SK-N-SH (cell line): ENCODE data around the gene CDC16. TPM values are rescaled to one million over a fixed set of nuclear protein-coding genes. Genes with fewer than 3 reads are reported as not detected.

Experiments
- CTCF ChIA-PET: fragments of 300-600, 350-600 bp; formaldehyde crosslinking; extraction: SDS; loops from one replicate; lab custom pipeline; 2021; lab: Yijun Ruan, JAX
- POLR2A ChIA-PET: fragments of 350-600 bp; sonication (Branson Sonifier 250); formaldehyde crosslinking; extraction: SDS; loops from one replicate; lab custom pipeline; 2020; ENCODE audit warnings: antibody characterized with exemption, inconsistent platforms; lab: Yijun Ruan, JAX
- DNase-seq: peaks from one replicate; pipeline ENCODE4 v3.0.0; 2012
- H2AFZ ChIP-seq: fragments of 200-600 bp; sonication (generic); 2 replicates; pipeline ENCODE4 v1.8.1; 2016; ENCODE audit warnings: antibody characterized with exemption, mild to moderate bottlenecking, low read depth
- H3F3A ChIP-seq: fragments of 200-600 bp; sonication (generic); replicated peaks from 2 replicates; pipeline ENCODE3; 2016; ENCODE audit warnings: antibody characterized with exemption, mild to moderate bottlenecking; ENCODE audit not compliant: insufficient read depth
- H3K27ac ChIP-seq, 2 experiments: fragments of 200-500 bp in 1 of 2; fragments of 200-600 bp in 1 of 2; sonication (Bioruptor generic) in 1 of 2; sonication (generic), shearing (Covaris generic) in 1 of 2; 2 replicates each; pipeline versions ENCODE4 v1.5.1 to v1.6.1; 2014 to 2016; ENCODE audit warnings: low read depth in 2 of 2, inconsistent platforms in 1 of 2, low read length in 1 of 2, mild to moderate bottlenecking in 1 of 2, mixed read lengths in 1 of 2
- H3K27me3 ChIP-seq: fragments of 200-600 bp; sonication (generic), shearing (Covaris generic); 2 replicates; pipeline ENCODE4 v1.6.1; 2016; ENCODE audit warnings: mixed run types; ENCODE audit not compliant: insufficient read depth
- H3K36me3 ChIP-seq, 2 experiments: fragments of 200-500 bp in 1 of 2; fragments of 200-600 bp in 1 of 2; sonication (Bioruptor generic) in 1 of 2; sonication (generic) in 1 of 2; replicated peaks in 1 of 2; 2 replicates each; pipeline versions ENCODE3 to v1.5.1; 2014 to 2016; ENCODE audit warnings: low read length in 1 of 2, mild to moderate bottlenecking in 1 of 2; ENCODE audit not compliant: insufficient read depth in 2 of 2, control insufficient read depth in 1 of 2
- H3K4me1 ChIP-seq, 2 experiments: fragments of 200-500 bp in 1 of 2; fragments of 200-600 bp in 1 of 2; sonication (Bioruptor generic) in 1 of 2; sonication (generic), shearing (Covaris generic) in 1 of 2; 2 replicates each; pipeline versions ENCODE4 v1.5.1 to v1.6.1; 2014 to 2016; ENCODE audit warnings: low read depth in 1 of 2, low read length in 1 of 2, mixed run types in 1 of 2; ENCODE audit not compliant: insufficient read depth in 2 of 2, control insufficient read depth in 1 of 2
- H3K4me2 ChIP-seq: fragments of 200-600 bp; sonication (generic), shearing (Covaris generic); 2 replicates; pipeline ENCODE4 v1.6.1; 2017; ENCODE audit warnings: mixed run types
- H3K4me3 ChIP-seq, 2 experiments: fragments of 200-500 bp in 1 of 2; fragments of 200-600 bp in 1 of 2; sonication (Bioruptor generic) in 1 of 2; sonication (generic), shearing (Covaris generic) in 1 of 2; 2 replicates each; pipeline versions ENCODE4 v1.5.1 to v1.8.1; 2014 to 2016; ENCODE audit warnings: low read depth in 2 of 2, inconsistent platforms in 1 of 2, low read length in 1 of 2, mild to moderate bottlenecking in 1 of 2, mixed read lengths in 1 of 2, moderate library complexity in 1 of 2
- H3K79me2 ChIP-seq: fragments of 200-600 bp; sonication (generic); 2 replicates; pipeline ENCODE4 v1.8.1; 2017; ENCODE audit warnings: mild to moderate bottlenecking; ENCODE audit not compliant: insufficient read depth
- H3K9ac ChIP-seq: fragments of 200-600 bp; sonication (generic); 2 replicates; pipeline ENCODE4 v1.6.1; 2017; ENCODE audit warnings: mixed run types
- H3K9me2 ChIP-seq: fragments of 200-600 bp; sonication (generic); 2 replicates; pipeline ENCODE4 v1.6.1; 2017; ENCODE audit warnings: mixed run types
- H3K9me3 ChIP-seq: fragments of 200-600 bp; sonication (generic); 2 replicates; pipeline ENCODE4 v1.6.1; 2017; ENCODE audit warnings: mixed run types, mild to moderate bottlenecking, moderate library complexity
- H4K20me1 ChIP-seq: fragments of 200-600 bp; sonication (generic); 2 replicates; pipeline ENCODE4 v1.6.1; 2017; ENCODE audit warnings: mild to moderate bottlenecking, mixed run types; ENCODE audit not compliant: insufficient read depth
- ELF1 ChIP-seq: IDR thresholded peaks from 2 replicates; pipeline ENCODE4 v1.4.0; 2012
- EP300 ChIP-seq, 2 experiments: IDR thresholded peaks; 2 replicates each; pipeline versions ENCODE4 v1.4.0 to v1.6.1; 2012; ENCODE audit warnings: borderline replicate concordance in 1 of 2, low read depth in 1 of 2, low read length in 1 of 2
- EZH2phosphoT487 ChIP-seq: fragments of 200-600 bp; sonication (generic); IDR thresholded peaks from 2 replicates; pipeline ENCODE4 v1.6.1; 2017; ENCODE audit warnings: low read depth, mixed run types, mild to moderate bottlenecking, antibody characterized with exemption, moderate library complexity, borderline replicate concordance
- FOXJ3 ChIP-seq: sonication (generic); formaldehyde crosslinking; IDR thresholded peaks from 2 replicates; pipeline ENCODE4 v1.5.1; 2020; ENCODE audit warnings: mild to moderate bottlenecking, missing genetic modification reagents
- GABPA ChIP-seq: IDR thresholded peaks from 2 replicates; pipeline ENCODE4 v1.4.0; 2012; ENCODE audit warnings: low read depth, mild to moderate bottlenecking
- GATA2 ChIP-seq: sonication (generic); formaldehyde crosslinking; IDR thresholded peaks from 2 replicates; pipeline ENCODE4 v1.5.0; 2020; ENCODE audit warnings: mild to moderate bottlenecking, missing genetic modification reagents
- JUND ChIP-seq: IDR thresholded peaks from 2 replicates; pipeline ENCODE4 v1.4.0; 2012
- MEF2A ChIP-seq: IDR thresholded peaks from 2 replicates; pipeline ENCODE4 v1.4.0; 2012; ENCODE audit warnings: low read depth, borderline replicate concordance
- MXI1 ChIP-seq: IDR thresholded peaks from 2 replicates; pipeline ENCODE4 v1.6.1; 2012; ENCODE audit warnings: mild to moderate bottlenecking, low read depth, low read length, improper control_type of control experiment
- NFIC ChIP-seq: IDR thresholded peaks from 2 replicates; pipeline ENCODE4 v1.4.0; 2012; ENCODE audit warnings: borderline replicate concordance
- POLR2AphosphoS5 ChIP-seq: IDR thresholded peaks from 2 replicates; pipeline ENCODE4 v1.6.1; 2012; ENCODE audit warnings: low read depth, low read length
- RAD21 ChIP-seq: IDR thresholded peaks from 2 replicates; pipeline ENCODE4 v1.6.1; 2012; ENCODE audit warnings: mild to moderate bottlenecking, low read length
- REST ChIP-seq: IDR thresholded peaks from 2 replicates; pipeline ENCODE4 v1.6.1; 2012; ENCODE audit warnings: mild to moderate bottlenecking, low read depth, low read length, moderate library complexity
- RFX5 ChIP-seq: IDR thresholded peaks from 2 replicates; pipeline ENCODE4 v1.6.1; 2012; ENCODE audit warnings: mild to moderate bottlenecking, improper control_type of control experiment, low read length
- SMC3 ChIP-seq: IDR thresholded peaks from 2 replicates; pipeline ENCODE4 v1.6.1; 2012; ENCODE audit warnings: low read depth, low read length, improper control_type of control experiment
- TCF12 ChIP-seq: IDR thresholded peaks from 2 replicates; pipeline ENCODE4 v1.4.0; 2012
- TEAD4 ChIP-seq: IDR thresholded peaks from 2 replicates; pipeline ENCODE4 v1.4.0; 2012; ENCODE audit warnings: mild to moderate bottlenecking, borderline replicate concordance; ENCODE audit not compliant: insufficient read depth
- WGBS: methylation state at CpG from one replicate; pipeline ENCODE4 v1.1.6; 2017; ENCODE audit warnings: low lambda C conversion rate; 5-methylcytosine and 5-hydroxymethylcytosine counted together
- polyA plus RNA-seq, 3 experiments: library from polyadenylated mRNA; depleted of rRNA; stranded (reverse); fragments of >200 nt; gene quantifications; 2 replicates each; pipeline ENCODE4 v1.2.3, GENCODE V29; 2012
- TF ChIP-seq, protein P1 (sequence below): IDR thresholded peaks from 2 replicates; pipeline ENCODE4 v1.4.0; 2012; ENCODE audit warnings: low read depth
- TF ChIP-seq, protein P2 (sequence below): IDR thresholded peaks from 2 replicates; pipeline ENCODE4 v1.4.0; 2012; ENCODE audit warnings: low read depth, borderline replicate concordance
- TF ChIP-seq, protein P3 (sequence below): fragments of 200-600 bp; sonication (generic); IDR thresholded peaks from 2 replicates; pipeline ENCODE4 v1.6.1; 2017; ENCODE audit warnings: antibody characterized with exemption, mild to moderate bottlenecking, moderate library complexity
- TF ChIP-seq, protein P4 (sequence below): IDR thresholded peaks from 2 replicates; pipeline ENCODE4; 2012

The CDC16 gene
- polyA plus RNA-seq, 1 of the 3 experiments (the other 2 are of a cell fraction), result 56.9 TPM

DNA sequence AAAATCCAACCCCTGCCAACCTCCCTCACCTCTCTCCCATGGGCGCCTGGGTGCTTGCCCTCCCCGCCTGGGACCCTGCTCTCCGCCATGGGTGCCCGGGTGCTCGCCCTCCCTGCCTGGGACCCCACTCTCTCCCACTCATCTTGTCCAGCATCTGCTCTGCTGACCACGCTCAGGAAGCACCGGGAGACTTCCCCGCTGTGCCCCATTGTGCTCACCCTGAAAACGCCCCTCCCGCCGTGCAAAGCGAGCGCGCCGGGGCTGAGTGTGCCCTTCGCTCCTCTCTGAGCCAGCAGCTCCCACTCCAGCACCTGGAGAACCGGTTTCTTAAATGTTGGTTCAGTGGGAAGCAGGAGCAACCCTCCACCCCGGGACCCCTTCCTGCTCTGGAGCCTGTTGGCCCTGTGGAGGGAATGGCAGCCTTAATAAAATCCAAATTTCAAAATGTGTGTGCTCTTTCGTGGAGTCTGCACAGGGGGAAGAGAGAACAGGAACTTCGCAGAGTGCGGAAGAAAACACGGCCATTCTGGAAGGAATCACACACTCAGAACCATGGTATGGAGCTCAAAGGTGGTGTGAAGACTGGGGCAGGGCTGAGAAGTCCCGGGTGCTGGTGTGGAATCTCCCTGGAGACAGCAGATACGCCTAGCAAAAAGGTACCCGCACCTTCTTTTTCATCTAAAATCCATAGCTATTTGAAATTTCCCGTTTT lies 23.1 kb upstream of the CDC16 start (continued):
- TF ChIP-seq REST, result no peak
- no peak for TF ChIP-seq SMC3
- TF ChIP-seq EZH2phosphoT487, result no peak
- no peak for TF ChIP-seq EP300 (IDR thresholded peaks at IDR 0.05; ENCODE audit: borderline replicate concordance in 1 of 2, low read depth in 1 of 2, low read length in 1 of 2)
- no peak for TF ChIP-seq RAD21
- no peak for TF ChIP-seq FOXJ3 (CRISPR knock-in tag)
- TF ChIP-seq, protein P1, sequence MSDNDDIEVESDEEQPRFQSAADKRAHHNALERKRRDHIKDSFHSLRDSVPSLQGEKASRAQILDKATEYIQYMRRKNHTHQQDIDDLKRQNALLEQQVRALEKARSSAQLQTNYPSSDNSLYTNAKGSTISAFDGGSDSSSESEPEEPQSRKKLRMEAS, result no peak
- no peak for TF ChIP-seq JUND

DNA sequence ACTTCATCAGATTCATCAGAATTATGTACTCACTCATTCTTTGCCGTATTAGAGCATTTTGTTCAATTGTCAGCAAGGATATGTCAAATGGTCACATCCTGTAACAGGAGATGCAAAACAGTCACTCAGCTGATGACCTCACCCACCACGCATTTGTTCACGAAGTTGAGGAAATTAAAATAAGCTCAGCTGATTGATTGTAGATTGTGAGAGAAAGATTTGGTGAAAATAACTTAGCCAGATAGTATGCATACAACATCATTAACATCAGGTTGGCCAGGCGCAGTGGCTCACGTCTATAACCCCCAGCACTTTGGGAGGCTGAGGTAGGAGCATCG lies 22.6 kb upstream of the CDC16 start:
- 41% methylated on average over 6 of the region's 6 CpGs for WGBS
- Histone ChIP-seq H3K9me3 (no peaks in the 10 kb centered on the region), H3K4me1 (0 out of 4 replicates have a peak, but pooled peaks cover 0 to 5% of the 10 kb centered on the region in 2 experiments), H3K9ac (no peak overlapping the region), H3K79me2 (no peaks in the 10 kb centered on the region), H3K27ac (no peak overlapping the region), H3K36me3 (no peaks in the 10 kb centered on the region), H3K4me3 (no peak overlapping the region), H3K9me2 (no peaks in the 10 kb centered on the region), H3K27me3 (no peaks in the 10 kb centered on the region), H2AFZ (peak overlapping the region; percentile 4; the same call in 1 of the 2 replicates), H3F3A (peaks cover 6% of the 10 kb centered on the region), H3K4me2 (peak overlapping the region; percentile 17), H4K20me1 (no peaks in the 10 kb centered on the region)
- CTCF ChIA-PET, result interaction anchor here (1.2 to 1.5 kb wide), 3 partner anchors 10 to 15 kb away, joined by 4 to 6 read pairs (median 5); no protein-coding TSS in a partner anchor
- no peak for DNase-seq
- POLR2A ChIA-PET, result no interaction called here
- no peak for TF ChIP-seq GATA2 (CRISPR knock-in tag)
- TF ChIP-seq, protein P1, result no peak
- TF ChIP-seq GABPA, result no peak
- no peak for TF ChIP-seq ELF1
- TF ChIP-seq MEF2A, result no peak
- no peak for TF ChIP-seq POLR2AphosphoS5
- TF ChIP-seq, protein P2, sequence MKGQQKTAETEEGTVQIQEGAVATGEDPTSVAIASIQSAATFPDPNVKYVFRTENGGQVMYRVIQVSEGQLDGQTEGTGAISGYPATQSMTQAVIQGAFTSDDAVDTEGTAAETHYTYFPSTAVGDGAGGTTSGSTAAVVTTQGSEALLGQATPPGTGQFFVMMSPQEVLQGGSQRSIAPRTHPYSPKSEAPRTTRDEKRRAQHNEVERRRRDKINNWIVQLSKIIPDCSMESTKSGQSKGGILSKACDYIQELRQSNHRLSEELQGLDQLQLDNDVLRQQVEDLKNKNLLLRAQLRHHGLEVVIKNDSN, result no peak
- TF ChIP-seq, protein P3, sequence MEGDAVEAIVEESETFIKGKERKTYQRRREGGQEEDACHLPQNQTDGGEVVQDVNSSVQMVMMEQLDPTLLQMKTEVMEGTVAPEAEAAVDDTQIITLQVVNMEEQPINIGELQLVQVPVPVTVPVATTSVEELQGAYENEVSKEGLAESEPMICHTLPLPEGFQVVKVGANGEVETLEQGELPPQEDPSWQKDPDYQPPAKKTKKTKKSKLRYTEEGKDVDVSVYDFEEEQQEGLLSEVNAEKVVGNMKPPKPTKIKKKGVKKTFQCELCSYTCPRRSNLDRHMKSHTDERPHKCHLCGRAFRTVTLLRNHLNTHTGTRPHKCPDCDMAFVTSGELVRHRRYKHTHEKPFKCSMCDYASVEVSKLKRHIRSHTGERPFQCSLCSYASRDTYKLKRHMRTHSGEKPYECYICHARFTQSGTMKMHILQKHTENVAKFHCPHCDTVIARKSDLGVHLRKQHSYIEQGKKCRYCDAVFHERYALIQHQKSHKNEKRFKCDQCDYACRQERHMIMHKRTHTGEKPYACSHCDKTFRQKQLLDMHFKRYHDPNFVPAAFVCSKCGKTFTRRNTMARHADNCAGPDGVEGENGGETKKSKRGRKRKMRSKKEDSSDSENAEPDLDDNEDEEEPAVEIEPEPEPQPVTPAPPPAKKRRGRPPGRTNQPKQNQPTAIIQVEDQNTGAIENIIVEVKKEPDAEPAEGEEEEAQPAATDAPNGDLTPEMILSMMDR, result no peak
- TF ChIP-seq TEAD4, result no peak
- TF ChIP-seq, protein P4, sequence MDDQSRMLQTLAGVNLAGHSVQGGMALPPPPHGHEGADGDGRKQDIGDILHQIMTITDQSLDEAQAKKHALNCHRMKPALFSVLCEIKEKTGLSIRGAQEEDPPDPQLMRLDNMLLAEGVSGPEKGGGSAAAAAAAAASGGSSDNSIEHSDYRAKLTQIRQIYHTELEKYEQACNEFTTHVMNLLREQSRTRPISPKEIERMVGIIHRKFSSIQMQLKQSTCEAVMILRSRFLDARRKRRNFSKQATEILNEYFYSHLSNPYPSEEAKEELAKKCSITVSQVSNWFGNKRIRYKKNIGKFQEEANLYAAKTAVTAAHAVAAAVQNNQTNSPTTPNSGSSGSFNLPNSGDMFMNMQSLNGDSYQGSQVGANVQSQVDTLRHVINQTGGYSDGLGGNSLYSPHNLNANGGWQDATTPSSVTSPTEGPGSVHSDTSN, result peak; percentile 51; the same call in 1 of the 2 replicates
- no peak for TF ChIP-seq NFIC
- TF ChIP-seq RAD21, result no peak
- TF ChIP-seq FOXJ3 (CRISPR knock-in tag), result no peak
- peak; percentile 30; the same call in 1 of the 2 replicates for TF ChIP-seq TCF12
- no peak for TF ChIP-seq MXI1
- TF ChIP-seq JUND, result 0 out of 2 replicates have a peak, but pooled peaks have one; percentile 9
- TF ChIP-seq RFX5, result no peak
